WERI-Rb-1 (cell line): ENCODE data around the gene MARCHF7.

Experiments
- DNase-seq: peaks from one replicate; pipeline ENCODE4 v3.0.0-alpha.2; 2020
- H3K27ac ChIP-seq: fragments of 250-450 bp; sonication (Bioruptor Pico); 2 replicates; pipeline ENCODE4 v1.5.1; 2020; ENCODE audit warnings: mild to moderate bottlenecking, moderate library complexity
- H3K27me3 ChIP-seq: fragments of 250-450 bp; sonication (Bioruptor Pico); 2 replicates; pipeline ENCODE4 v1.5.1; 2021; ENCODE audit warnings: mild to moderate bottlenecking, low read depth, moderate library complexity; ENCODE audit not compliant: insufficient read depth, severe bottlenecking
- H3K36me3 ChIP-seq: fragments of 250-450 bp; sonication (Bioruptor Pico); 2 replicates; pipeline ENCODE4 v1.5.1; 2020; ENCODE audit warnings: mild to moderate bottlenecking, moderate library complexity
- H3K4me3 ChIP-seq: 2 replicates; pipeline ENCODE4 v1.5.1; 2011; ENCODE audit warnings: low read depth, mild to moderate bottlenecking, control low read depth, low read length
- H3K9me3 ChIP-seq: fragments of 250-450 bp; sonication (Bioruptor Pico); 2 replicates; pipeline ENCODE4 v1.5.1; 2021; ENCODE audit warnings: mild to moderate bottlenecking, moderate library complexity; ENCODE audit not compliant: severe bottlenecking
- TF ChIP-seq, protein P1 (sequence below): IDR thresholded peaks from 2 replicates; pipeline ENCODE4 v1.5.1; 2011; ENCODE audit warnings: low read depth, mild to moderate bottlenecking, control low read depth, inconsistent platforms, low read length

MARCHF7 gene

DNA sequence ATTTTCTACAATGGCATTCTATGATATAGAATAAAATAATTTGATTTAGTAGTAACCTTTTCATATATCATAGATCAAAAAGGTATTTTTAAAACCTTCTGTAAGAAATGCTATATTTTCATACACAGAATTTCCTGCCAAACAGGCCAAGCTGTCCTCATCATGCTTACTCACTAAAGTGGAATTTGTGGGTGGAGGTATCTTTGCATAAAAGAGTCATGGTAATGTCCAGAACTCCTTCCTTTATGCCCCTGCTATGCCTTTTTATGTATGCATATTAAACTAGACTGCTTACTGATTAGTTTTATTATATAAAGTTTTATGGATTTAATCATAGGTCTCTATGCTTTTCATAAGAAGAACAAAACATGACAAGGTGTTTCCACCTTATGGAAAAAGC, 27.5 kb upstream of the MARCHF7 start:
- H3K9me3 ChIP-seq, result no peaks in the 10 kb centered on the region
- TF ChIP-seq, protein P1, sequence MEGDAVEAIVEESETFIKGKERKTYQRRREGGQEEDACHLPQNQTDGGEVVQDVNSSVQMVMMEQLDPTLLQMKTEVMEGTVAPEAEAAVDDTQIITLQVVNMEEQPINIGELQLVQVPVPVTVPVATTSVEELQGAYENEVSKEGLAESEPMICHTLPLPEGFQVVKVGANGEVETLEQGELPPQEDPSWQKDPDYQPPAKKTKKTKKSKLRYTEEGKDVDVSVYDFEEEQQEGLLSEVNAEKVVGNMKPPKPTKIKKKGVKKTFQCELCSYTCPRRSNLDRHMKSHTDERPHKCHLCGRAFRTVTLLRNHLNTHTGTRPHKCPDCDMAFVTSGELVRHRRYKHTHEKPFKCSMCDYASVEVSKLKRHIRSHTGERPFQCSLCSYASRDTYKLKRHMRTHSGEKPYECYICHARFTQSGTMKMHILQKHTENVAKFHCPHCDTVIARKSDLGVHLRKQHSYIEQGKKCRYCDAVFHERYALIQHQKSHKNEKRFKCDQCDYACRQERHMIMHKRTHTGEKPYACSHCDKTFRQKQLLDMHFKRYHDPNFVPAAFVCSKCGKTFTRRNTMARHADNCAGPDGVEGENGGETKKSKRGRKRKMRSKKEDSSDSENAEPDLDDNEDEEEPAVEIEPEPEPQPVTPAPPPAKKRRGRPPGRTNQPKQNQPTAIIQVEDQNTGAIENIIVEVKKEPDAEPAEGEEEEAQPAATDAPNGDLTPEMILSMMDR, result no peak
- no peak for DNase-seq
- H3K27me3 ChIP-seq, result no peaks in the 10 kb centered on the region
- H3K27ac ChIP-seq, result no peak overlapping the region
- H3K36me3 ChIP-seq, result no peaks in the 10 kb centered on the region
- H3K4me3 ChIP-seq, result no peak overlapping the region

DNA sequence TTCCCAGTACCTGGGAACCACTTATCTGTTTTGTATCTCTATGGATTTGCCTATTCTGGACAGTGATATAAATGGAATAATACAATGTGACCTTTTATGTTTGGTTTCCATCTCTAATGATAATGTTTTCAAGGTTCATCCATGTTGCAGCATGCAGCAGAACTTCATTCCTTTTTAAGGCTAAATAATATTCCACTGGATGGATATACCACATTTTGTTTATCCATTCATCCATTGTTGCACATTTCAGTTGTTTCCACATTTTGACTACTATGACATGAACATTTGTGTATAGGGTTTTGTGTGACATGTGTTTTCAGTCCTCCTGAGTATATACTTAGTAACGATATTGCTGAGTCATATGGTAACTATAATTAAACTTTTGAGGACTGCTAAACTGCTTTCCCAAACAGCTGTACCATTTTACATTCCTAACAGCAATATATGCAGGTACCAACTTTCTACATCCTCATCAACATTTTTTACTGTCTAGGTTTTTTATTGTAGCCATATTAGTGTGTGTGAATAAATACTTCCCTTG, 17.7 kb upstream of the MARCHF7 start:
- TF ChIP-seq, protein P1, result no peak
- no peaks in the 10 kb centered on the region for H3K27me3 ChIP-seq
- no peak for DNase-seq

GRCh38 chr2:159695795-159696448, 16.4 kb upstream of the MARCHF7 start:
- H3K9me3 ChIP-seq, result peaks cover 6% of the 10 kb centered on the region
- TF ChIP-seq, protein P1, result no peak
- H3K36me3 ChIP-seq, result no peaks in the 10 kb centered on the region
- no peak overlapping the region for H3K27ac ChIP-seq
- DNase-seq, result no peak
- no peaks in the 10 kb centered on the region for H3K27me3 ChIP-seq
- H3K4me3 ChIP-seq, result no peak overlapping the region

More for the DNA sequence above, 17.7 kb upstream of the MARCHF7 start:
- no peaks in the 10 kb centered on the region for H3K36me3 ChIP-seq
- H3K4me3 ChIP-seq, result no peak overlapping the region
- H3K9me3 ChIP-seq, result peaks cover 6% of the 10 kb centered on the region
- no peak overlapping the region for H3K27ac ChIP-seq

DNA sequence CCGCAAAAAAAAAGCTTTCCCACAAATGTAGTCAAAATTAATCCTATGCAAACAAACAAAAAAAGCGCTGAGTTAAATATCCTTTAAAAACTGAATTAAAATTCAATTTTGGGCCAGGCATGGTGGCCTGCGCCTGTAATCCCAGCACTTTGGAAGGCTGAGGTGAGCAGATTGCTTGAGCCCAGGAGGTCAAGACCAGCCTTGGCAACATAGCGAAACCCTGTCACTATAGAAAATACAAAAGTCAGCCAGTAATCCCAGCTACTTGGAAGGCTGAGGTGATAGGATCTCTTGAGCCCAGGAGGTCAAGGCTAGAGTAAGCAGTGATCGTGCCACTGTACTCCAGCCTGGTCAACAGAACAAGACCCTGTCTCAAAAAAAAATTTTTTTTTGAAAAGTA, 8.8 kb upstream of the MARCHF7 start:
- TF ChIP-seq, protein P1, result no peak
- H3K36me3 ChIP-seq, result no peaks in the 10 kb centered on the region
- no peak overlapping the region for H3K27ac ChIP-seq
- H3K9me3 ChIP-seq, result no peaks in the 10 kb centered on the region
- no peaks in the 10 kb centered on the region for H3K27me3 ChIP-seq
- H3K4me3 ChIP-seq, result no peak overlapping the region
- DNase-seq, result no peak

GRCh38 chr2:159706385-159706980, 5.8 kb upstream of the MARCHF7 start:
- Histone ChIP-seq H3K36me3 (no peaks in the 10 kb centered on the region), H3K27ac (no peak overlapping the region), H3K9me3 (no peaks in the 10 kb centered on the region), H3K4me3 (no peak overlapping the region), H3K27me3 (no peaks in the 10 kb centered on the region)
- TF ChIP-seq, protein P1, result no peak
- no peak for DNase-seq
